Measurements from ENCODE around the gene SLC8B1. TPM values are rescaled to one million over a fixed set of nuclear protein-coding genes. Genes with fewer than 3 reads are reported as not detected.

The SLC8B1 gene
- total RNA-seq, 1 experiment from 2014 or later, result 13.0 TPM

DNA sequence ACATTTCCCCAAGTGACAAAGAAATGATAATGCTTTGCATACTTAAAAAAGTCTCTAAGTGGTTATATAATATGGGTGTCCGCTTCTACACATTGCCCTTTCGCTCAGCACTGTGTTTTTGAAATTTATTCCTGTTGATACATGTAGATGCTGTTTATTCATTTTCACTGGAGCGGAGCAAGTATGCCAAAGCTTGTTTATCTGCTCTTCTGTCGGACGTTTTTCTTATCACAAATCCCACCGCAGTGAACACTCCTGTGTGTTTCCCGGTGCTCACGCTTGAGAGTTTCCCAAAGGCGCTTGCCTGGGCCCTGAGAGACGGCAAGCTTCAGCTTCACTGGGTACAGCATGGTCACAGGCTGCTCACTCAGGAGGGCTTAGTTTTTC is 63.5 kb downstream of the SLC8B1 start:
- Mint-ChIP-seq H3K27me3 (ENCODE audit: insufficient read depth, unreplicated experiment) (no peaks in the 10 kb centered on the region), H3K4me3 (ENCODE audit: unreplicated experiment) (no peak overlapping the region), H3K9me3 (ENCODE audit: unreplicated experiment) (no peaks in the 10 kb centered on the region), H3K27ac (ENCODE audit: unreplicated experiment) (peak overlapping the region; percentile 81), H3K36me3 (ENCODE audit: insufficient read depth, unreplicated experiment) (peaks cover 10% of the 10 kb centered on the region), H3K4me1 (ENCODE audit: low read depth, unreplicated experiment) (peaks cover 8% of the 10 kb centered on the region)
- peaks cover 2% of the 10 kb centered on the region; the same call in 1 of the 2 replicates for H3K36me3 ChIP-seq (ENCODE audit: control insufficient read depth, insufficient read depth, low read length)
- no peaks in the 10 kb centered on the region for H3K27me3 ChIP-seq (replicated peaks; ENCODE audit: control insufficient read depth, insufficient read depth, low read length)
- intact Hi-C loops (cut with micrococcal nuclease; ENCODE audit: unreplicated experiment), result loop anchor here (5.0 kb wide), 1 partner anchor 74 kb away; no protein-coding TSS in a partner anchor
- H3K4me3 ChIP-seq (ENCODE audit: low read depth, low read length), result no peak overlapping the region
- no TSS peak for BruUV-seq (replicated peaks)
- peaks cover 12% of the 10 kb centered on the region for H3K4me1 ChIP-seq
- POLR2A ChIA-PET, result no interaction called here
- CTCF ChIA-PET, result no interaction called here
- TF ChIP-seq, protein P1, sequence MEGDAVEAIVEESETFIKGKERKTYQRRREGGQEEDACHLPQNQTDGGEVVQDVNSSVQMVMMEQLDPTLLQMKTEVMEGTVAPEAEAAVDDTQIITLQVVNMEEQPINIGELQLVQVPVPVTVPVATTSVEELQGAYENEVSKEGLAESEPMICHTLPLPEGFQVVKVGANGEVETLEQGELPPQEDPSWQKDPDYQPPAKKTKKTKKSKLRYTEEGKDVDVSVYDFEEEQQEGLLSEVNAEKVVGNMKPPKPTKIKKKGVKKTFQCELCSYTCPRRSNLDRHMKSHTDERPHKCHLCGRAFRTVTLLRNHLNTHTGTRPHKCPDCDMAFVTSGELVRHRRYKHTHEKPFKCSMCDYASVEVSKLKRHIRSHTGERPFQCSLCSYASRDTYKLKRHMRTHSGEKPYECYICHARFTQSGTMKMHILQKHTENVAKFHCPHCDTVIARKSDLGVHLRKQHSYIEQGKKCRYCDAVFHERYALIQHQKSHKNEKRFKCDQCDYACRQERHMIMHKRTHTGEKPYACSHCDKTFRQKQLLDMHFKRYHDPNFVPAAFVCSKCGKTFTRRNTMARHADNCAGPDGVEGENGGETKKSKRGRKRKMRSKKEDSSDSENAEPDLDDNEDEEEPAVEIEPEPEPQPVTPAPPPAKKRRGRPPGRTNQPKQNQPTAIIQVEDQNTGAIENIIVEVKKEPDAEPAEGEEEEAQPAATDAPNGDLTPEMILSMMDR (IDR thresholded peaks at IDR 0.05; ENCODE audit: insufficient read depth in 1 of 2, low read depth in 1 of 2, low read length in 1 of 2, severe bottlenecking in 1 of 2, unreplicated experiment in 1 of 2), result no peak
- H3K9me3 ChIP-seq, result no peaks in the 10 kb centered on the region
- DNase-seq, result no peak

DNA sequence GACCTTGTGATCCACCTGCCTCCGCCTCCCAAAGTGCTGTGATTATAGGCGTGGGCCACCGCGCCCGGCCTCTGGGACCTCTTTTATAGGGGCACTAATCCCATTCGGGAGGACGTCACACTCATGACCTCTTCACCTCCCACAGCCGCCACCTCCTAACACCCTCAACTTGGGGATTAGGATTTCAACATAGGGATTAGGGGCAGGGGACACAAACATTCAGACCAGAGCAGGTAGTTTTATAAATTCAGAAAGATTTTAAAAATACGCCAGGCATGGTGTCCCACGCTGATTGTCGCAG is 64.2 kb downstream of the SLC8B1 start:
- Histone ChIP-seq H3K4me3 (ENCODE audit: low read depth, low read length) (no peak overlapping the region), H3K36me3 (ENCODE audit: control insufficient read depth, insufficient read depth, low read length) (peaks cover 2% of the 10 kb centered on the region; the same call in 1 of the 2 replicates), H3K9me3 (no peaks in the 10 kb centered on the region), H3K27me3 (replicated peaks; ENCODE audit: control insufficient read depth, insufficient read depth, low read length) (no peaks in the 10 kb centered on the region), H3K4me1 (peaks cover 12% of the 10 kb centered on the region)
- DNase-seq, result no peak
- ChIA-PET POLR2A (no interaction called here), CTCF (no interaction called here)
- TF ChIP-seq, protein P1 (IDR thresholded peaks at IDR 0.05; ENCODE audit: insufficient read depth in 1 of 2, low read depth in 1 of 2, low read length in 1 of 2, severe bottlenecking in 1 of 2, unreplicated experiment in 1 of 2), result no peak
- Mint-ChIP-seq H3K36me3 (ENCODE audit: insufficient read depth, unreplicated experiment) (peaks cover 13% of the 10 kb centered on the region), H3K27me3 (ENCODE audit: insufficient read depth, unreplicated experiment) (no peaks in the 10 kb centered on the region), H3K27ac (ENCODE audit: unreplicated experiment) (no peak overlapping the region), H3K4me1 (ENCODE audit: low read depth, unreplicated experiment) (peaks cover 8% of the 10 kb centered on the region), H3K4me3 (ENCODE audit: unreplicated experiment) (no peak overlapping the region), H3K9me3 (ENCODE audit: unreplicated experiment) (no peaks in the 10 kb centered on the region)
- intact Hi-C loops (cut with micrococcal nuclease; ENCODE audit: unreplicated experiment), result loop anchor here (5.0 kb wide), 1 partner anchor 73 kb away; no protein-coding TSS in a partner anchor
- no TSS peak for BruUV-seq (replicated peaks)

DNA sequence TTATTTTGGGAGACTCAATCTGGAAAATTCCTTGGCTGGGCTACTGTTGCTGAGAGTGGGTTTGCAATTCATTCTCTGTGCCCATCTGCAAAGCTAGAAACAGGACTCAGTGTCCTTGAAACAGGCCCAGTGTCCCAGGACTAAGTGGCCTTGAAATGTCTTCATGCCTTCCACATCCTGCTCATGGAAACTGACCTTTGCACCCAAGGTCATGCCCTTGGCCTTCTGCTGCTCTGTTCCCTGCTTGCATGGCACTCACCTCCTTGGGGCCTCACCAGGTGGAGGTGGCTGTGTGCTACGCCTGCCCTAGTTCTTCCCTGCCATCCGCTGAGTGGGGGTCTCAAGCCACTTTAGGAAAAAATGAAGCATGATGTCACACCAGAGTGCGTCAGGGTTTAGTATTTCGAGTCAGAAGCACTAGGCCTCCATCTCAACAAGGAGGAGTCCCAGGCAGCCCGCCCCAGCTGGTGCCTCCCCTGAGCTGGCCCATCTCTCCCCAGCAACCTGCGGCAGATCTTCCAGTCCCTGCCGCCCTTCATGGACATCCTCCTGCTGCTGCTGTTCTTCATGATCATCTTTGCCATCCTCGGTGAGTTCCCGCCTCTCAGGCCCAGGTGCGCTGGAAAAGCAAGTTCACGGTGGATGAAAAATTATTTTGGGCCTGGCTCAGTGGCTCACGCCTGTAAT is 65.5 kb downstream of the SLC8B1 start:
- TF ChIP-seq, protein P1 (IDR thresholded peaks at IDR 0.05; ENCODE audit: insufficient read depth in 1 of 2, low read depth in 1 of 2, low read length in 1 of 2, severe bottlenecking in 1 of 2, unreplicated experiment in 1 of 2), result no peak
- Mint-ChIP-seq H3K9me3 (ENCODE audit: unreplicated experiment) (no peaks in the 10 kb centered on the region), H3K36me3 (ENCODE audit: insufficient read depth, unreplicated experiment) (peaks cover 15% of the 10 kb centered on the region), H3K27ac (ENCODE audit: unreplicated experiment) (no peak overlapping the region), H3K4me3 (ENCODE audit: unreplicated experiment) (no peak overlapping the region), H3K4me1 (ENCODE audit: low read depth, unreplicated experiment) (peaks cover 8% of the 10 kb centered on the region), H3K27me3 (ENCODE audit: insufficient read depth, unreplicated experiment) (no peaks in the 10 kb centered on the region)
- intact Hi-C loops (cut with micrococcal nuclease; ENCODE audit: unreplicated experiment), result no loop called here
- Histone ChIP-seq H3K4me3 (ENCODE audit: low read depth, low read length) (no peak overlapping the region), H3K36me3 (ENCODE audit: control insufficient read depth, insufficient read depth, low read length) (peaks cover 2% of the 10 kb centered on the region; the same call in 1 of the 2 replicates), H3K9me3 (no peaks in the 10 kb centered on the region), H3K4me1 (peaks cover 12% of the 10 kb centered on the region), H3K27me3 (replicated peaks; ENCODE audit: control insufficient read depth, insufficient read depth, low read length) (no peaks in the 10 kb centered on the region)
- BruUV-seq (replicated peaks), result no TSS peak
- DNase-seq, result no peak
- CTCF ChIA-PET, result no interaction called here
- POLR2A ChIA-PET, result no interaction called here
